ENCODE results near the gene BSND.

DNA sequence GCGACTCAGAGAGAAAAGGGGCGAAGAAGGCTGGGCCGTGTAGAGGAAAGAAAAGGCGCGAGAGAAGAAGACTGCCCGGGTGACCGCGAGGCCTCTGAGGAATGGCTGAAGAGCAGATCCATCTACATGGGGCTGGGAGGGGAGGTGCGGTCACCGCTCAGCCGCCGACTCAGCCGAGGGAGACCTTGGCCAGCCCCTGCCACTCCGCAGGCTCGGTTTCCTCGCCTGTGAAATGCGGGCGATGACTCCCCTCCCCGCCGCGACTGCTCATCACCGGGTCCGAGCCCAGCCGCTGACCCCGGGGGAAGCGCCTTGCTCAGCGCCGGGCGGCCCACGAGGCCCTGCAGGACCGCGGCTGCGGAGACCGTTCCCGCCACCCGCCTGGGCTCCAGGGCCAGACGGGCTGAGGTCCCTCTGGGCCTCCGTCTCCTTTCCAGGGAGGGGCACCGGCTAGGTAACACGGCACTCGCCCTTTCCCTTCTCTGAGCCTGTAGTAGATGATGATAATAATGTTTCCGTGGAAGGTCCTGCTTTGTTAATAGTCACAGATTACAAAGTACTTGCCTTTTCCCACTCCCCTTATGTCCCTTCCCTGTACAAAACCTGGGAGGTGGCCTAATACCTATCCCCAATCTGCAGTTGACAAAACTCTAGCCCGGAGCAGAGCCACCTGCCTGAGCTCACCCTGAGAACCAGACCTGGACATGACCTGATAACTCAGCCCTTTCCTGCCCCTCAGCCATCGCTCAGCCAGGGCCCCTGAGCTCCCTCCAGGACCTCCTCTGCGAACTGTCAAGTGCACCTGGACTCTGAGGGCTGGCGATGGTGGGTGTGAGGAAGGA is 1.6 kb upstream of the BSND start:
- TF ChIP-seq ZNF384 (IDR thresholded peaks at IDR 0.05) (no peak), SP1 (IDR thresholded peaks at IDR 0.05) (no peak), ARNT (IDR thresholded peaks at IDR 0.05) (no peak), HDGF (IDR thresholded peaks at IDR 0.05; ENCODE audit: borderline replicate concordance) (no peak), FOXM1 (IDR thresholded peaks at IDR 0.05; ENCODE audit: borderline replicate concordance) (no peak), CTBP1 (IDR thresholded peaks at IDR 0.05; ENCODE audit: borderline replicate concordance) (no peak), TARDBP (IDR thresholded peaks at IDR 0.05) (no peak), SUZ12 (IDR thresholded peaks at IDR 0.05) (no peak), NFRKB (IDR thresholded peaks at IDR 0.05) (no peak), FOXA1 (IDR thresholded peaks at IDR 0.05) (no peak)
